Measurements from ENCODE around the gene FADS3.
"Not testable (repeated sequence)": the region's sequence is repeated elsewhere in the genome, so short reads cannot be mapped to it uniquely, and the experiment has no call there.

The FADS3 gene

GRCh38 chr11:61897387-61898246 is 6.3 kb upstream of the FADS3 start:
- peak; percentile 62 for DNase-seq

- no peak for DNase-seq
Observed at GRCh38 chr11:61896665-61897386, 5.5 kb upstream of the FADS3 start.

- no peak for DNase-seq
Observed at GRCh38 chr11:61895718-61896059, 4.3 kb upstream of the FADS3 start.

- no peak for DNase-seq
Observed at GRCh38 chr11:61895046-61895717, 3.8 kb upstream of the FADS3 start.

DNA sequence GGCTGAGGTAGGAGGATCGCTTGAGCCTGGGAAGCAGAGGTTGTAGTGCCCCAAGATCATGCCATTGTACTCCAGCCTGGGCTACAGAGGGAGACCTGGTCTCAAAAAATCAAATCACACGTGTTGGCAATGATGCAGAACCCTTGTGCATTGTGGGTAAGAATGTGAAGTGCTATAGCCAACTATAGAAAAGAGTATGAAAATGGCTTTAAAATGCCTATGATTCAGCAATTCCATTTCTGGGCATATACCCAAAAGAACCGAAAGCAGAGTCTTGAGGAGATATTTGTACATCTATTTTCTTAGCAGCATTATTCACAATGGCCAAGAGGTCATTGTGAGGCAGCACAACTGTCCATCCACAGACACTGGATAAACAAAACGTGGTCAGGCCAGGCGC is 2.6 kb upstream of the FADS3 start:
- no peak for DNase-seq

- peak; percentile 68 for DNase-seq
Observed at GRCh38 chr11:61892085-61892370, 683 bp upstream of the FADS3 start.

- DNase-seq: peak; percentile 64
Observed at GRCh38 chr11:61890529-61891330, 615 bp downstream of the FADS3 start.

DNA sequence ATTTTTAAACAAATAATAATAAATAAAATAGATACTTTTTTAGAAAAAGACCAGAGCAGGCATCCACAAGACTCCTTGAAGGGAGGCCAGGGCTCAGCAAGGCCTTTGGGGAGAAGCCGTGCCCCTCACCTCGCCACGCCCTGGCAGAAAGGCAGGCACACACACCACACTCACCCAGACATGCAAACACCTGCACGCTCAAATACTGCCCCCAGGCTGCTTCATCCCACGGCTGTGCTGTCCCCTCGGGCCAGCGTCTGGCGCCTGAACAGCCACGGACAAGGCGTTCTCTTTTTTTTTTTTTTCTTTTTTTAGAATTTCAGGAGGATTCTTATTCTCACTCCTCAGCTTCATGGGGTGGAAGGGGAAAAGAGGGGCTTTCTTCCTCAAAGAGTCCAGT is 1.5 kb downstream of the FADS3 start:
- DNase-seq: no peak

- DNase-seq: no peak
Observed at GRCh38 chr11:61888590-61888989, 2.8 kb downstream of the FADS3 start.

DNA sequence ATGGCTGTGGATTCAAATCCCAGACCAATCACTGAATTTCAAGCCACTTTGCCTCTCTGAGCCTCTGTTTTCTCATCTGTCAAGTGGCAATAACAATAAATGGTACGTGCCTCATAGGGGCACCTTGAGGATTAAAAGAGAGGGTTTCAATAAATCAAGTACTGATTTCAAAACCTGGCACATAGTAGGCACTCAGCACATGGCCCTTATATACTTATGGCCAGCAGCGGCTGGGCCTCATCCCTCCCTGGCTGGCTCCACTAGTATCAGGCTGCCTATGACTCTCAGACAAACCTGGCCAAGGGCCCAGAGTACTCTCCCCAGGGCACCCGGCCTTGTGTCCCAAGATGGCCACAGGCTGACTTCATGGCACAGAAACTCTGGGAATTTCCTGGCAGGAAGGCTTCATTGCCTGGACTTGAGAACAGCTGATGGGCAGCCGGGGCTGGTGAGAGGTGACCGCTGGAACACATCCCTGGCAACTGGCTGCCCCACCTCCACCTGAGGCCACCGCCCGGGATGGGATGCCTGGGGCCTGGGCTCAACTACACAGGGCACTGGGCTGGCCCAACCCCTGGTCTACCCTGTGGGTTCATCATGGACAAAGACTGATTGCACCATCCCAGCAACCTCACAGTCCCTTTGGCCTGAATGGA is 3.4 kb downstream of the FADS3 start:
- DNase-seq: no peak

DNA sequence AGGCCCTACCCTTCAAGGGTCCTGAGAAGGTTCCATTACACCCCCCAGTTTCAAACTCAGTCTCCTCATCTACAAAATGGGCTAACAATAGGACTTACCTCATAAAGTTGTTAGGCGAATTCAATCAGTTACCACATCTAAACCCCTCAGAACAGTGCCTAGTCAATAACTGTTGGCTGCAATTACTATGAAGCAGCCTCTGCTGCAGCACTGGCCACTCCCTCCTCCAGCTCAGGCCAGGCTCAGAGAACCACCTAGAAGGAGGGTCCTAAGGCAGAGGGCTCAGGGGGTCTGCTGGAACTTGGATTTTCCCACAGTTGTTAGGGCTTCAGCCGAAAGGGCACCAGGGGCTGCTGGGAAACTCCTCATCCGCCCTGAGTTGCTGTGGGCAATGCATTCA is 4.7 kb downstream of the FADS3 start:
- DNase-seq: no peak

DNA sequence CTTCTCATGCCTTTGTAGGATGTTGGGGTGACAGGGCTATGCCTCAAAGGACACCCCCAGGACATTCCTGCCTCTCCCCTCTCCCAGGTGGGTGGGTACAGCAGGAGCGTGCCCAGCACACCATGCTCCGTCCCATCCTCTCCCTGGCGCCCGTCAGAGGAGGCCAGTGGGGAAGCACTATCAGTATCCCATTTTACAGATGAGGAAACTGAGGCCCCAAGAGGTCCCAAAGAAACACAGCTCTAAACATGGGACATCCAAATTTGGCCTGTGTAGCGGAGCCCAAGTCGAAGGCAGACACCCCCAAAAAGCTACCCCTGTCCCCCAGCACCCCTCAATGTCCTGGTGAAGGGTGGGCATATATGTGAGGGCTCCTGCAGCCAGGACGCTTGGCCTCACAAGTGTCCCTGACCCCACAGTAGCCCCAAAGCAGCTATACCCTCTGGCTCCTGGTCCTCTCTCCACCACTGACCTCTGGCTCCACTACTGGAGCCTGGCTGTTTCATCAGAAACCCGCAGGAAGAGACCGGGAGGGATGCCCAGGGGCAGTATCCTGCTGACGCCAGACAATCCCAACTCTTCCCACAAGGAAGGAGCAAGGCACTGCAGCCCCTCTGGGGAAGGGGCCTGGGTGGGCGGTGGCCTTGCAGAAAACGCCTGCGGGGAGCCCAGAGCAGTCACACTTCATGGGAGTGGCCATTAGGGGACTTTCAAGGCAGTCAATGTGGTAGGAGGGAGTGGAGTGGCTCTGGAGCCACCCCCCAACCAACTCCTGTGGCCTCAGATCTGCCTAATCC is 5.4 kb downstream of the FADS3 start:
- no peak for DNase-seq

- DNase-seq: no peak
Observed at GRCh38 chr11:61885166-61885778, 6.1 kb downstream of the FADS3 start.

DNA sequence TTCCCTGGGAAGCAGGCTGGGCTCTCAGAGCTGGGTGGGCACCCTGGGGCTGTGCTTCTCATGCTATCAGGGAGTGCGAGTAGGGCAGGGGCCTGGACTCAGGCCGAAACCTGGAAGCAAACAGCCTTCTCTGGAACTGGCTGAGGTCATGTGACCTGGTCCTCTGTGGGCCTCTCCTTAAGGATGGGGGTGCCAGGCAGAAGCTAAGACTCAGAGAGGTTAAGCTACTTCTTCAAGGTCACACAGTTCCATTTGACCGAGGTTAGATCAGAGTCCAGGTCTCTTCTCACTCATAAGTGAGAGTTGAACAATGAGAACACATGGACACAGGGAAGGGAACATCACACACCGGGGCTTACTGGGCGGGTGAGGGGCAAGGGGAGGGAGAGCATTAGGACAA is 7.4 kb downstream of the FADS3 start:
- DNase-seq: no peak

- DNase-seq: no peak
Observed at GRCh38 chr11:61883327-61883726, 8.0 kb downstream of the FADS3 start.

DNA sequence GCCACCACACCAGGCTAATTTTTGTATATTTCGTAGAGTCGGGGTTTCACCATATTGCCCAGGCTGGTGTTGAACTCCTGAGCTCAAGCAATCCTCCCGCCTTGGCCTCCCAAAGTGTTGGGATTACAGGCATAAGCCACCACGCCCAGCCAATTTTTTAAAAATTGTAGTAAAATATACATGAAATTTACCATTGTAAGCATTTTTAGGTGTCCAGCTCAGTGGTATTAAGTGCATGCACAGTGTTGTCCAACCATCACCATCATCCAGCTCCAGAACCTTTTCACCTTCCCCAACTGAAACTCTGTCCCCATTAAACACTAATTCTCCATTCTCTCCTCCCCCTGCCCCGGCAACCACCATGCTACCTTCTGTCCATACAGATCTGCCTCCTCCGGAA is 8.5 kb downstream of the FADS3 start:
- DNase-seq: no peak

GRCh38 chr11:61882267-61882666 is 9.1 kb downstream of the FADS3 start:
- DNase-seq: not testable (repeated sequence)

DNA sequence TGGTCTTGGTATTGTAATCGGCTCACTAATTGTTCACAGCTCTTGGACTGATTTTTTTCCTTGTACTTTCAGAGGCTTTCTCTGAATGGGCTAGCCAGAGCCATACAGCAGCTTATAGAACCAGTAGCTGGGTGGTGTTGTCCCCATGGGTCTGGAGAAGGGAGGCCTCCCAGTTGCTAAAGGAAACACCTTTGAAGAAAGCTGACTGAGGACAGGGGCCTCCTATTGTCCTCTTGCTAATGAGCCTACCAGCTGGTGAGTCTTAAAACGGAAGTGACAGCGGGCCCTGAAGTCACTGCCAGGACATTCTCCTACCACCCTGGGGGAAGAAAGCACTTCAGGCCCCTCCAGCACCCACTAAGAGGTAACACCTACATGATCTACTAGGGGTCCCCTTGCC is 9.9 kb downstream of the FADS3 start:
- DNase-seq: no peak

GRCh38 chr11:61880454-61880853 is 10.9 kb downstream of the FADS3 start:
- no peak for DNase-seq

- DNase-seq: no peak
Observed at GRCh38 chr11:61880031-61880430, 11.3 kb downstream of the FADS3 start.

DNA sequence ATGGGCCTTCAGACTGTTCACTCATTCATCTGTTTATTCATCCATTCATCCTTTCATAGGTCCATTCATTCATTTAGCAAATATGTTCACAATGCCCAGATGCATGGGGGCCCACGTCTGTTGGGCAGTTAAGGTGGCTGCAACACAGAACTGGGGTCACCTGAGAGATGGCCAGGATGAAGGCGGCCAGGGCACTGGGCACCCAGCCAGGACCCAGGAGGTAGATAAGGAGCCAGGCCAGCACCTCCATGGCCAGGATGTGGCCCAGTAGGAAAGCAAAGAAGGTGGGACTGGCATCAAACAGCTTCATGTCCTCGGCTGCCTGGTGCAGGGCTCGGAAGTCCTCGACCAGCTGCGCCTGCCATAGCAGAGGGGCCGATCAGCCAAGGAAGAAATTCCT is 12.2 kb downstream of the FADS3 start:
- DNase-seq: no peak

Measured in NCI-H146 (cell line).